Transverse colon (tissue), 4 donors: ENCODE measurements around the gene SRSF7.

Experiments used
- EP300 ChIP-seq: sonication (generic); formaldehyde crosslinking; IDR thresholded peaks from one replicate; pipeline ENCODE4 v1.6.1; 2017; ENCODE audit warnings: antibody characterized with exemption, low read depth
- POLR2A ChIP-seq: fragments of 450-650 bp; IDR thresholded peaks from one replicate; pipeline ENCODE4 v1.6.1; 2016; ENCODE audit warnings: antibody characterized with exemption, mild to moderate bottlenecking, moderate library complexity
- POLR2AphosphoS5 ChIP-seq, 3 donors: sonication (generic); formaldehyde crosslinking; IDR thresholded peaks; one replicate each; pipeline ENCODE4 v1.6.1; 2016; ENCODE audit warnings: antibody characterized with exemption in 3 of 3
- TF ChIP-seq, protein P1 (sequence below), 5 experiments: fragments of 200-600 bp in 3 of 5; fragments of 450-650 bp in 2 of 5; sonication (generic) in 3 of 5; IDR thresholded peaks; 1 replicate in 2 of 5; 2 replicates in 3 of 5; pipeline ENCODE4 v1.5.1; 2016 to 2017; ENCODE audit warnings: antibody characterized with exemption in 5 of 5, inconsistent platforms in 3 of 5, mild to moderate bottlenecking in 2 of 5, moderate library complexity in 1 of 5

DNA sequence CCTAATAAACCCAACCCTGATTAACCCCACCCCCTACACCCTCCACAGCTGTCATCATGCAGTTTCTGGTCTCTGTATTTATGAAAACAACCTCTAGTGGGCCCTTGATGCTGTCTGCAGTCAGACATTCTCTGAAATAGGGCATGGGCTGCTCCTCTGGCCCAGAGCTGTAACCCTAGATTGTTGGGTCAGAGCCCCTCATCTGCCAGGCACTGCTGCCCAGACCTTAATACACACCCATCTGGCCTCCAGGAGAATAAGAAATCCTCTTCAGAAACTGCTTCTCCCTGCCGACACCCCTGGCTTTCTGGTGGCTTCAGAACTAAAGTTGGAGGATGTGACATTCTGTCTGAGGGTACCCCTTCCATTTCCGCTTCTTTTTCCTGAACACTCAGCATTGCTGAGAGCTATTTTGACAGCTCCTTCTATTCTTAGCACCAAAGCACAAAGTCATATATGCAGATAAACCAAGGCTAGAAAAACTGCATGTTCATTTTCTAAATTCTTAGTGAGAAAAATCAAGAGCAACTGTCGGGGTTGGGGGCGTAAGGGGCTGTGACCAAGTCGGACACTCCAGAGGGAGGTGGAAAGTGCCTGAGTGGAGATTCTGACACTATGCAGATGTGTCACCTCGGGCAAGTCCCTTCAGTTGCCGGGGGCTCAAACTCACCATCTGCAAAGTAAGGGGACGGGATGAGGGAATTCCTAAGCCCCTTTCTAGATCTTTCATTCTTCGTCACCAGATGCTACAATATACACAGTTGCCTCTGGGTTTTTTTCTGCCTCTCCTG lies 28.7 kb downstream of the SRSF7 start:
- TF ChIP-seq, protein P1, sequence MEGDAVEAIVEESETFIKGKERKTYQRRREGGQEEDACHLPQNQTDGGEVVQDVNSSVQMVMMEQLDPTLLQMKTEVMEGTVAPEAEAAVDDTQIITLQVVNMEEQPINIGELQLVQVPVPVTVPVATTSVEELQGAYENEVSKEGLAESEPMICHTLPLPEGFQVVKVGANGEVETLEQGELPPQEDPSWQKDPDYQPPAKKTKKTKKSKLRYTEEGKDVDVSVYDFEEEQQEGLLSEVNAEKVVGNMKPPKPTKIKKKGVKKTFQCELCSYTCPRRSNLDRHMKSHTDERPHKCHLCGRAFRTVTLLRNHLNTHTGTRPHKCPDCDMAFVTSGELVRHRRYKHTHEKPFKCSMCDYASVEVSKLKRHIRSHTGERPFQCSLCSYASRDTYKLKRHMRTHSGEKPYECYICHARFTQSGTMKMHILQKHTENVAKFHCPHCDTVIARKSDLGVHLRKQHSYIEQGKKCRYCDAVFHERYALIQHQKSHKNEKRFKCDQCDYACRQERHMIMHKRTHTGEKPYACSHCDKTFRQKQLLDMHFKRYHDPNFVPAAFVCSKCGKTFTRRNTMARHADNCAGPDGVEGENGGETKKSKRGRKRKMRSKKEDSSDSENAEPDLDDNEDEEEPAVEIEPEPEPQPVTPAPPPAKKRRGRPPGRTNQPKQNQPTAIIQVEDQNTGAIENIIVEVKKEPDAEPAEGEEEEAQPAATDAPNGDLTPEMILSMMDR (IDR thresholded peaks at IDR 0.05) = no peak
- TF ChIP-seq EP300 (no peak), POLR2AphosphoS5 (IDR thresholded peaks at IDR 0.05) (no peak), POLR2A (no peak)
